ENCODE measurements around the gene SLC6A13. TPM values are rescaled to one million over a fixed set of nuclear protein-coding genes. Genes with fewer than 3 reads are reported as not detected.

Gene SLC6A13
- polyA plus RNA-seq, 1 experiment: not detected

DNA sequence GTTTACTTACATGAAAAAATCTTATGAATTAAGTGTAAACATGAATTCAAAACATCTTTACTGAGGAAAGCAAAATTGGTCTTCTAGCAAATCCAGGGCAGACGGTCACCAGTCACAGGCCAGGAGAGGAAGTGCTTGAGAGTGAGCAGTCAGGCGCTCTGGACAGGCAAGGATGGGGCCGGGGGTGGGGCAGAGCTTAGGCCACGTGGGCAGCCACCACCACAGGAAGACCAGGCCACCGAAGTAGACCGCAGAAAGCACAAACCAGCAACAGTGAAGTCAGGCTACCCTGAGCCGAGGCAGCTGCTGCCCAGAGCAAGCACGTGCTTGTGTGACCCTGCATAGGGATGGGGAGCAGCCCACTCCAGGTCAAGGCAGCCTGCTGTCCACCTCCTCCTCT, 82.2 kb downstream of the SLC6A13 start:
- DNase-seq (ENCODE audit: low read depth, low spot score): no peak
- CTCF ChIA-PET: interaction anchor here (0.7 kb wide), 1 partner anchor 10 kb away, joined by 3 read pairs; no protein-coding TSS in a partner anchor
- Histone ChIP-seq H3K9me3 (ENCODE audit: control insufficient read depth, insufficient read depth, low read length) (no peaks in the 10 kb centered on the region), H3K27me3 (ENCODE audit: control insufficient read depth, insufficient read depth, low read length) (no peaks in the 10 kb centered on the region), H3K4me3 (ENCODE audit: low read depth, low read length) (no peak overlapping the region), H3K27ac (ENCODE audit: low read depth, low read length) (no peak overlapping the region)
- TF ChIP-seq, protein P1, sequence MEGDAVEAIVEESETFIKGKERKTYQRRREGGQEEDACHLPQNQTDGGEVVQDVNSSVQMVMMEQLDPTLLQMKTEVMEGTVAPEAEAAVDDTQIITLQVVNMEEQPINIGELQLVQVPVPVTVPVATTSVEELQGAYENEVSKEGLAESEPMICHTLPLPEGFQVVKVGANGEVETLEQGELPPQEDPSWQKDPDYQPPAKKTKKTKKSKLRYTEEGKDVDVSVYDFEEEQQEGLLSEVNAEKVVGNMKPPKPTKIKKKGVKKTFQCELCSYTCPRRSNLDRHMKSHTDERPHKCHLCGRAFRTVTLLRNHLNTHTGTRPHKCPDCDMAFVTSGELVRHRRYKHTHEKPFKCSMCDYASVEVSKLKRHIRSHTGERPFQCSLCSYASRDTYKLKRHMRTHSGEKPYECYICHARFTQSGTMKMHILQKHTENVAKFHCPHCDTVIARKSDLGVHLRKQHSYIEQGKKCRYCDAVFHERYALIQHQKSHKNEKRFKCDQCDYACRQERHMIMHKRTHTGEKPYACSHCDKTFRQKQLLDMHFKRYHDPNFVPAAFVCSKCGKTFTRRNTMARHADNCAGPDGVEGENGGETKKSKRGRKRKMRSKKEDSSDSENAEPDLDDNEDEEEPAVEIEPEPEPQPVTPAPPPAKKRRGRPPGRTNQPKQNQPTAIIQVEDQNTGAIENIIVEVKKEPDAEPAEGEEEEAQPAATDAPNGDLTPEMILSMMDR (IDR thresholded peaks at IDR 0.05; ENCODE audit: low read depth, low read length): no peak
- POLR2A ChIA-PET: no interaction called here

GRCh38 chr12:179885-180284, 82.8 kb downstream of the SLC6A13 start:
- ChIA-PET CTCF (interaction anchor here (0.7 to 1.5 kb wide), 2 partner anchors 9 to 10 kb away, joined by 3 to 6 read pairs; no protein-coding TSS in a partner anchor), POLR2A (no interaction called here)
- no peak overlapping the region for H3K4me3 ChIP-seq (ENCODE audit: low read depth, low read length)
- no peaks in the 10 kb centered on the region for H3K9me3 ChIP-seq (ENCODE audit: control insufficient read depth, insufficient read depth, low read length)
- TF ChIP-seq, protein P1 (IDR thresholded peaks at IDR 0.05; ENCODE audit: low read depth, low read length): no peak
- H3K27ac ChIP-seq (ENCODE audit: low read depth, low read length): no peak overlapping the region
- DNase-seq (ENCODE audit: low read depth, low spot score): no peak
- H3K27me3 ChIP-seq (ENCODE audit: control insufficient read depth, insufficient read depth, low read length): no peaks in the 10 kb centered on the region

DNA sequence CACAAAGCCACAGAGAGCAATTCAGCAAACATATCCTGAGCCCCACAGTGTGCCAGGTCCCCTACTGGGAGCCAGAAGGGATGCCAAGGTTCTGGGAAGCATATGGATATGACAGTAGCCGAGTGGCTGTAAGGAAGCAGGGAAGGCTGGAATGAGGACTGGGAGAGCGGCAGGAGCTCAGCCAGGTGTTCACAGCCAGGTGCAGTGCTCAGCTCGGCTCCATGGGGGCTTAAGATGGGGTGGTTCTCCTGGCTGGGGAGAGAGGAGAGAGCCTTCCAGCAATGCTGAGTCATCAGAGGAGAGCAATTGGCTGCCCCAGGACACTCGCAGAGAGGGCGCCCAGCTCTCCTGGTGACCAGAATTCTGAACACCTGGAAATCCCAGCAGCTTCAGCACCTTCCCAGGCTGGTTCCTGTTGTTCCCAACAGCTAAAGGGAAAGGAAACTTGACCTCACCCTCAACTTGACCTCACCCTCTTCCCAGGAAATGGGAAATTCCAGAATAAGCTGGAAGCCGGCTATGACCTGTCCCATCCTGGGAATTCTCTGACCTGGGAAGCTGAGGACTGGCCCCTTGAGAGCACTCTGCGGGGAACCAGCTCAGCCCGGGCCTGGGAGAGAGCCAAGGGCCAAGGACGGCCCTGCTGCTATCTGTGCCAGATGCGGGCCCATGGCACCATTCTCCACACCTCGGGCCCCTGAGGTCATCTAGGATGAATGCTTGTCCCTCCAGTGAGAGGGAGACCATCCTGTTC, 83.3 kb downstream of the SLC6A13 start:
- DNase-seq (ENCODE audit: low read depth, low spot score): no peak
- CTCF ChIA-PET: interaction anchor here (1.0 to 1.5 kb wide), 2 partner anchors 9 to 10 kb away, joined by 3 to 6 read pairs; no protein-coding TSS in a partner anchor
- POLR2A ChIA-PET: no interaction called here

DNA sequence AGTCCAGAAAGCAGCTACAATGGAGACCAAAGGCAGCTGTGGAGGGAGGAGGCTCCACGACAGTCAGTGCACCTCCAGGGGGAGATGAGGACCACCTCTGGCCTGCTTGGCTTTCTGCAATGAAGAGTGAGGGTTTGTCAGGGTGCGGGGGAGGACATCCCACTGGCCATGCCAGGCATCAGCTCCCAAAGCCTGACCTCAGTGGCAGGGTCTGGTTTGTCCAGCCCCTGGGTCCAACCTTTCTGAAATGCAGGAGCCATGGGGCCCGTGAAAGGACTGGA, 83.9 kb downstream of the SLC6A13 start:
- no peak overlapping the region for H3K27ac ChIP-seq (ENCODE audit: low read depth, low read length)
- CTCF ChIA-PET: interaction anchor here (1.0 to 1.5 kb wide), 2 partner anchors 10 to 11 kb away, joined by 3 to 6 read pairs; no protein-coding TSS in a partner anchor
- H3K4me3 ChIP-seq (ENCODE audit: low read depth, low read length): no peak overlapping the region
- no peak for DNase-seq (ENCODE audit: low read depth, low spot score)
- H3K27me3 ChIP-seq (ENCODE audit: control insufficient read depth, insufficient read depth, low read length): no peaks in the 10 kb centered on the region
- POLR2A ChIA-PET: no interaction called here
- TF ChIP-seq, protein P1 (IDR thresholded peaks at IDR 0.05; ENCODE audit: low read depth, low read length): no peak
- no peaks in the 10 kb centered on the region for H3K9me3 ChIP-seq (ENCODE audit: control insufficient read depth, insufficient read depth, low read length)

More for the DNA sequence above, 83.3 kb downstream of the SLC6A13 start:
- Histone ChIP-seq H3K27ac (ENCODE audit: low read depth, low read length) (no peak overlapping the region), H3K4me3 (ENCODE audit: low read depth, low read length) (no peak overlapping the region), H3K27me3 (ENCODE audit: control insufficient read depth, insufficient read depth, low read length) (no peaks in the 10 kb centered on the region), H3K9me3 (ENCODE audit: control insufficient read depth, insufficient read depth, low read length) (no peaks in the 10 kb centered on the region)
- TF ChIP-seq, protein P1 (IDR thresholded peaks at IDR 0.05; ENCODE audit: low read depth, low read length): no peak
